ENCODE measurements around the gene RAX2.

RAX2 gene

DNA sequence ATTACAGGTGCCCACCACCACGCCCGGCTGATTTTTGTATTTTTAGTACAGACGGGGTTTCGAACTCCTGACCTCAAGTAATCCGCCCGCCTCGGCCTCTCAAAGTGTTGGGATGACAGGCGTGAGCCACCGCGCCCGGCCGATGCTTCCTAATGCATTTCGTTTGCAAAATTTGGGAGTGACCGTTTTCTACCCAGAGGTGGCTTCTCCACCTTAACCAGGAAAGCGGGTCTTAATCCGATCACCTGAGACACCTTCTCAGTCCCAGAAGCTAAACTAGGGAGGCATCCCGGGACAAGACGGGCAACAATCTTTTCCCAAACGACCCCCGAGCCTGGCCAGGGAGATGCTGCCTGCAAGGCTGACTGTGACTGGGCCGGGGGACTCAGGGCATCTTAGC is 29.0 kb upstream of the RAX2 start:
- DNase-seq = no peak

DNA sequence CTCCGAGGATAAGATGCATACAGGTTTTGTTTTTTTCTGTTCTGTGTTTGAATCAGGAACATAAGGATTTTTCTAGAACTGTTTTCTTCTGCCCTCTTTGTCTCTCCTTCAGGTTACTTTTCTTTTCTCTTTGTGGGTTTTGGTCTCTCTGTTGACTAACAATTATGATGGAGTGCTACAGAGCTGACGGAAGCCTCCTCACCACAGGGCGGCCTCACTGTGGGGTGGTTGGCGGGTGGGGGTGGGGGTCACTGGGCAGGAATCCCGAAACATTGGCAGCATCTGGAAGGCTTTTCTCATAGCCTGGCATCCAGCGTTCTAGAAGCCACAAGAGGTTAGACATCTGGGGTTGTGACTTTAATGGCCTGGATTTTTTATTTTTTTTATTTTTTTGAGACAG is 26.1 kb upstream of the RAX2 start:
- DNase-seq = no peak

GRCh38 chr19:3796358-3796757 is 24.3 kb upstream of the RAX2 start:
- DNase-seq = no peak

- no peak for DNase-seq
Observed at GRCh38 chr19:3793799-3794198, 21.8 kb upstream of the RAX2 start.

DNA sequence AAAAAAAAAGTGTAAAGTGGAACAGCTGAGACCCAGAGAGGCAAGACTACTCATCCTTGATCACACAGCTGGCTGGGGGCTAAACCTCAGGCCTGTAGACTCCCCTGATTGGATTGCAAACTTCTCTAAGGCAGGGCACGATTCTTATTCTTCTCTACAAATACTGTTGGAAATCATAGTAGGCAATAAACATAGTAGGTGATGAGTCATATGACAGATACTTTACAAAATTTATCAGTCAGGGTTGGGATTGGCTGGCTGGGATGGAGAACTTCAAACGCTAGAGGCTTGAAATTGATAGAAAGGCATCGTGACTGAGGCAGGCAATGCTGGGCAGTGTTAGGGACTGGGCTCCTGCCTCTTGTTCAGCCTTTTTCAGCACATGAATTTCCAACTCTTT is 20.1 kb upstream of the RAX2 start:
- no peak for DNase-seq

DNA sequence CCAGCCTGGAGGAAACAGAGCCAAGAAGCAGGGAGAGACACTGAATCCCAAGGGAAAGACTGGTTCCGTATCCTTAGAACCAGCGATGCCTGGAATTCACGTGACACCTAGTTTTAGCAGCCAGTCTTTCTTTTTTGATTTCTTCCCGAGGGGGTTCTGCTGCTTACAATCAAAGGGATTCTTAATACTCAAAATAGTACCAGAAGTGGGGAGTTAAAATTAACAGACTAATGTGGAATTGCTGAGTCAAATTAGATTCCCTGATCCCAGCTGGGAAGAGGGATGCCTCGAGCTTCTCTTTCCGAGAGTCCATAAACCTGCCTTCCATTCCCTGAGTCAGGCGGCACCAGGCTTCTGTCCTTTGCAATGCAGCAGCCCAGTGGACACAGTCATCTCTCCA is 18.9 kb upstream of the RAX2 start:
- no peak for DNase-seq

DNA sequence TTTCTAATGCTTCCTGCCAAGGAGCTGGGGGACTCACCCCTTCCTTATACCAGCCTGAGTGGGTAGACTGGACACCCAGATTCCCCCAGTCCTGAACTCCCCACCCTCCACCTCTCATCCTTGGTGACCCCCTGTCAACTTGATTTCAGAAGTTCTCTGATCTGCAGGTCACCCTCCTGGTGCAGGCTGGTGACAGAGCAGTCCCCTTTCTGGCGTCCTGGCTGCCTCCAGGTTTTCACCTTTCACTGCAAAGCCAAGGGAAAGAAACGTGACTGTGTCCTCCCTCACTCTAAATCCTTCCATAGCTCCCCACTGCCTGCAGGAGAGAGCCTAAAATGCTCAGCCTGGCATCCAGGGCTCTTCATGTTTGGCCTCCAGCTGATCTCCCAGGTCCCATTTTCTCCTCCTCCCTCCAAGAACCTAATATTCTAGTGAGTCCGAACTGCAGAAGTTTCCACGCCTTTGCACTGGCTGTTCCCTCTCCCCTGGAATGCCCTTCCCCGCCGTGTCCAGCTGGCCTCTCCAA is 18.2 kb upstream of the RAX2 start:
- no peak for DNase-seq

GRCh38 chr19:3788996-3789778 is 17.2 kb upstream of the RAX2 start:
- DNase-seq = no peak

DNA sequence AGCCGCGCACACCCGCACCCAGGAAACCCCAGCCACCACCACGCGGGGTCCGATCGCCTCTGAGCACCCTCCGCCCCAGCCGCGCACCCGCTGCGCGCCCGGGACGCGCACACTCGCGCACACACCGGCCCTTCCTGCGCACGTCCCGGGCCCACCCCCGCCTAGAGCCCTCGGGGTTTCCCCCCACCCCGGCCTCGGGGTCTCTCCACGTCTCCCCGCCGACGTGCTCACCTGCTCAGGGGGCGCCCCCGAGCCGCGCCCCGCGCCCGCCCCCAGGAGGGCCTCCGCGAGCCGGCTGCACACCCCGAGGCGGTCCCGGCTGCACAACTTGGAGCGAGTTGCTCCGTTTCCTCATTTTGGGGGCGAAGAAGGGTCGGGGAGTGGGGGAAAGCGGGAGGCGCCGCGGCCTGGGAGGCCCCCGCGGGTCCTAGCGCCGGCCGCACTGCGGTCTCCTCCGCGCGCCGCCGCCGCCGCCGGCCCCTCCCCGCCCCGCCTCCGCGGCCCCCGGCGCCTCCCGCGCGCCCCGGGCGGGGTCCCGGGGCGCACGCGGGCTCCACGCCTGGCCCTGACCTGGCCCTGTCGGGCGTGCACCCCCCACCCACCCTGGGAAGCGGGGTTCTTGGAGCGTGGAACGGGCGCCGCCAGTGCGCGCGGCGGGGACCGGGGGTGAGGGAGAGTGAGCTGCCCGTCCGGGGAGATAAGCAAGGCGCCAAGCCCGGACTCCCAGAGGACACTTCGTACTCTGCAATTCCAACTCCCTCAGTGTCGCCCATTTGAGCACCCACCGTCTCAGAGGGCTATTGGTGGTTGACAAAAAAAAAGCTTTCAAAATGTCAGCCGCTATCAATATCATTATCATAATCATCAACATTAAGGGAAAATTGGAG is 14.2 kb upstream of the RAX2 start, which contains the start of gene MATK:
Gene MATK (minus strand): TSS at position 444 of the 887 bp plus-strand sequence. CDS start 1,246 bp downstream, outside the sequence.
- no peak for DNase-seq

GRCh38 chr19:3785451-3785937 is 13.5 kb upstream of the RAX2 start:
- no peak for DNase-seq

- no peak for DNase-seq
Observed at GRCh38 chr19:3784607-3785450, 12.8 kb upstream of the RAX2 start.

GRCh38 chr19:3783660-3784584 is 11.9 kb upstream of the RAX2 start:
- no peak for DNase-seq

DNA sequence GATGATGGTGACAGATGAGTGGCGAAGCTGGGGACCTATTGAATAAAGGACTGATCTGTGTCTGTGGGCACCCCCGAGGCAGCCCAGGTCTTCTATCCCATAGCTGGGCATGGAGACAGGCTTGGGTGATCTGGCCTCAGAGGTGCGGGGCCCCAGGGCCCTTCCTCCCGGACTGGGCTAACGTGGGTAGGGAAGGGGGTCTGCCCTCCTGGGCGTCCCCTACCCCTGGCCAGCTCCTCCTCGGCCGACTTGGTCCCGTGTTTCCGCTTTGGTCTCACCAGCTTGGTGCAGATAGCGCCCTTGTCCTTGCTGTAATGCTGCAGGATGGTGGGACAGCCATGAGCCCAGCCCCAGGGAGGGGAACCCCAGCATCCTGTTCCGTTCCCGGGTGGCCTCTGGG is 10.9 kb upstream of the RAX2 start:
- DNase-seq = no peak

- DNase-seq = no peak
Observed at GRCh38 chr19:3782330-3782729, 10.3 kb upstream of the RAX2 start.

GRCh38 chr19:3781603-3782002 is 9.6 kb upstream of the RAX2 start:
- no peak for DNase-seq

GRCh38 chr19:3780786-3781304 is 8.8 kb upstream of the RAX2 start:
- no peak for DNase-seq

GRCh38 chr19:3778899-3779723 is 7.1 kb upstream of the RAX2 start:
- no peak for DNase-seq

GRCh38 chr19:3778104-3778867 is 6.3 kb upstream of the RAX2 start:
- no peak for DNase-seq

DNA sequence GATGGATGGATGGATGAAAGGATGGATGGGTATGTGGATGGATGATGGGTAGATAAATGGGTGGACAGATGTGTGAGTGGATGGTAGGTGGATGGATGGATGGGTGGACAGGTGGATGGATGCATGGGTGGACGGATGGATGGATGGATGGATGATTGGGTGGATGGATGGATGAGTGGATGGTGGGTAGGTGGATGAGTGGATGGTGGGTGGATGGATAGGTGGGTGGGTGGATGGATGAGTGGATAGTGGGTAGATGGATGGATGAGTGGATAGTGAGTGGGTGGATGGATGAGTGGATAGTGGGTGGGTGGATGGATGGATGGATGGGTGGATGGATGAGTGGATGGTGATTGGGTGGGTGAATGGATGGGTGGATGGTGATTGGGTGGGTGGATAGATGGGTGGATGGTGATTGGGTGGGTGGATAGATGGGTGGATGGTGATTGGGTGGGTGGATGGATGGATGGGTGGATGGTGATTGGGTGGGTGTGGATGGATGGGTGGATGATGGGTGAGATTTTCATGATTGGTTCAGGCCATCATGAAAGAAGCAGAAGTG is 4.5 kb upstream of the RAX2 start:
- no peak for DNase-seq
